Large intestine (tissue), 3 donors: Measurements from ENCODE around the gene GRK5. TPM values are rescaled to one million over a fixed set of nuclear protein-coding genes. Genes with fewer than 3 reads are reported as not detected.

Experiments
- DNase-seq, 2 donors: peaks; one replicate each; pipeline versions ENCODE4 v3.0.0 to v3.0.0-alpha.2; 2013
- H3K27ac ChIP-seq: one replicate; pipeline ENCODE4 v1.5.1; 2013; ENCODE audit warnings: low read length
- H3K27me3 ChIP-seq: 2 replicates; pipeline ENCODE4 v1.6.1; 2013; ENCODE audit warnings: low read length; ENCODE audit not compliant: control insufficient read depth, insufficient read depth
- H3K36me3 ChIP-seq: 2 replicates; pipeline ENCODE4 v1.6.1; 2013; ENCODE audit warnings: low read length; ENCODE audit not compliant: control insufficient read depth, insufficient read depth
- H3K4me1 ChIP-seq: one replicate; pipeline ENCODE4 v1.6.1; 2013; ENCODE audit warnings: low read length; ENCODE audit not compliant: control insufficient read depth, insufficient read depth
- H3K4me3 ChIP-seq: one replicate; pipeline ENCODE4 v1.5.1; 2013; ENCODE audit warnings: low read length
- H3K9me3 ChIP-seq: one replicate; pipeline ENCODE4 v1.6.1; 2013; ENCODE audit warnings: mild to moderate bottlenecking, low read depth, low read length, moderate library complexity; ENCODE audit not compliant: control insufficient read depth
- WGBS: methylation state at CpG from one replicate; pipeline ENCODE4 v1.1.5; 2013; ENCODE audit warnings: low lambda C conversion rate; ENCODE audit not compliant: insufficient coverage; 5-methylcytosine and 5-hydroxymethylcytosine counted together
- polyA plus RNA-seq: library from polyadenylated mRNA; unstranded; fragments of 120-200 nt; gene quantifications from one replicate; pipeline ENCODE4 v1.2.1, GENCODE V29; 2013

Gene GRK5
- polyA plus RNA-seq, 1 donor = 38.8 TPM

- no CpG with 5 or more reads among the region's 10 CpGs for WGBS
- Histone ChIP-seq H3K27me3 (no peaks in the 10 kb centered on the region), H3K4me1 (no peaks in the 10 kb centered on the region), H3K36me3 (peaks cover 19% of the 10 kb centered on the region), H3K4me3 (no peak overlapping the region), H3K27ac (no peak overlapping the region), H3K9me3 (no peaks in the 10 kb centered on the region)
- DNase-seq = no peak
These were observed 128.4 kb downstream of the GRK5 start for GRCh38 chr10:119335671-119336353.

GRCh38 chr10:119336599-119336998 is 129.2 kb downstream of the GRK5 start:
- Histone ChIP-seq H3K27me3 (no peaks in the 10 kb centered on the region), H3K36me3 (peaks cover 19% of the 10 kb centered on the region), H3K9me3 (no peaks in the 10 kb centered on the region), H3K4me1 (no peaks in the 10 kb centered on the region), H3K4me3 (no peak overlapping the region), H3K27ac (no peak overlapping the region)
- no peak for DNase-seq
- WGBS = no CpG with 5 or more reads among the region's 17 CpGs

- peaks cover 4% of the 10 kb centered on the region for H3K4me1 ChIP-seq
- WGBS = no CpG with 5 or more reads among the region's 4 CpGs
These were observed 129.9 kb downstream of the GRK5 start for GRCh38 chr10:119337223-119337622.

GRCh38 chr10:119337796-119338432 is 130.5 kb downstream of the GRK5 start:
- Histone ChIP-seq H3K4me3 (no peak overlapping the region), H3K27ac (no peak overlapping the region), H3K4me1 (peaks cover 4% of the 10 kb centered on the region), H3K9me3 (no peaks in the 10 kb centered on the region), H3K27me3 (no peaks in the 10 kb centered on the region), H3K36me3 (peaks cover 19% of the 10 kb centered on the region)
- WGBS = 100% methylated on average over 2 of the region's 8 CpGs
- no peak for DNase-seq

More at GRCh38 chr10:119337223-119337622, 129.9 kb downstream of the GRK5 start:
- Histone ChIP-seq H3K27ac (no peak overlapping the region), H3K36me3 (peaks cover 19% of the 10 kb centered on the region), H3K4me3 (no peak overlapping the region), H3K27me3 (no peaks in the 10 kb centered on the region), H3K9me3 (no peaks in the 10 kb centered on the region)
- DNase-seq = no peak

GRCh38 chr10:119339109-119339508 is 131.7 kb downstream of the GRK5 start:
- Histone ChIP-seq H3K27me3 (no peaks in the 10 kb centered on the region), H3K27ac (no peak overlapping the region), H3K36me3 (peaks cover 11% of the 10 kb centered on the region), H3K4me3 (no peak overlapping the region), H3K4me1 (peaks cover 4% of the 10 kb centered on the region), H3K9me3 (no peaks in the 10 kb centered on the region)
- DNase-seq = no peak
- WGBS = no CpG with 5 or more reads among the region's 9 CpGs

- H3K4me1 ChIP-seq = peaks cover 4% of the 10 kb centered on the region
- peak in 1 of 2 donors; percentile 53 for DNase-seq
- H3K36me3 ChIP-seq = peaks cover 9% of the 10 kb centered on the region
- 67% methylated on average over 3 of the region's 10 CpGs for WGBS
- no peak overlapping the region for H3K4me3 ChIP-seq
- peak overlapping the region; percentile 33 for H3K27ac ChIP-seq
- H3K27me3 ChIP-seq = no peaks in the 10 kb centered on the region
- no peaks in the 10 kb centered on the region for H3K9me3 ChIP-seq
These were observed 133.6 kb downstream of the GRK5 start for GRCh38 chr10:119340893-119341458.

- Histone ChIP-seq H3K27ac (peak overlapping the region; percentile 31), H3K4me3 (no peak overlapping the region), H3K9me3 (no peaks in the 10 kb centered on the region), H3K27me3 (no peaks in the 10 kb centered on the region), H3K36me3 (peaks cover 5% of the 10 kb centered on the region), H3K4me1 (peaks cover 4% of the 10 kb centered on the region)
- WGBS = no CpG with 5 or more reads among the region's 15 CpGs
- DNase-seq = peak in 1 of 2 donors; percentile 54
These were observed 134.3 kb downstream of the GRK5 start for GRCh38 chr10:119341459-119342301.

- no peak overlapping the region for H3K27ac ChIP-seq
- DNase-seq = no peak
- no peaks in the 10 kb centered on the region for H3K9me3 ChIP-seq
- 87% methylated on average over 3 of the region's 9 CpGs for WGBS
- peaks cover 4% of the 10 kb centered on the region for H3K4me1 ChIP-seq
- no peak overlapping the region for H3K4me3 ChIP-seq
- no peaks in the 10 kb centered on the region for H3K27me3 ChIP-seq
- peaks cover 4% of the 10 kb centered on the region for H3K36me3 ChIP-seq
These were observed 135.0 kb downstream of the GRK5 start for GRCh38 chr10:119342335-119342734.

GRCh38 chr10:119343011-119343601 is 135.7 kb downstream of the GRK5 start:
- Histone ChIP-seq H3K9me3 (no peaks in the 10 kb centered on the region), H3K27ac (no peak overlapping the region), H3K4me3 (no peak overlapping the region), H3K27me3 (no peaks in the 10 kb centered on the region), H3K36me3 (peaks cover 4% of the 10 kb centered on the region), H3K4me1 (peaks cover 4% of the 10 kb centered on the region)
- no CpG with 5 or more reads among the region's 9 CpGs for WGBS
- no peak for DNase-seq

GRCh38 chr10:119344381-119344780 is 137.0 kb downstream of the GRK5 start:
- Histone ChIP-seq H3K27me3 (no peaks in the 10 kb centered on the region), H3K4me1 (peaks cover 6% of the 10 kb centered on the region), H3K36me3 (peaks cover 6% of the 10 kb centered on the region), H3K9me3 (no peaks in the 10 kb centered on the region), H3K27ac (no peak overlapping the region), H3K4me3 (no peak overlapping the region)
- no peak for DNase-seq
- WGBS = no CpG with 5 or more reads among the region's 12 CpGs
